ENCODE results near the gene REM1.
"Not testable (repeated sequence)": the region's sequence is repeated elsewhere in the genome, so short reads cannot be mapped to it uniquely, and the experiment has no call there.

The REM1 gene

GRCh38 chr20:31474758-31475427, at the start of gene REM1, which contains the start of gene DEFB124:
REM1 (plus strand) TSS chr20:31475288; CDS start chr20:31476446, 1,158 bp downstream.
DEFB124 (minus strand) TSS chr20:31475127; CDS start chr20:31473013, 2,114 bp downstream.
- DNase-seq, result no peak

DNA sequence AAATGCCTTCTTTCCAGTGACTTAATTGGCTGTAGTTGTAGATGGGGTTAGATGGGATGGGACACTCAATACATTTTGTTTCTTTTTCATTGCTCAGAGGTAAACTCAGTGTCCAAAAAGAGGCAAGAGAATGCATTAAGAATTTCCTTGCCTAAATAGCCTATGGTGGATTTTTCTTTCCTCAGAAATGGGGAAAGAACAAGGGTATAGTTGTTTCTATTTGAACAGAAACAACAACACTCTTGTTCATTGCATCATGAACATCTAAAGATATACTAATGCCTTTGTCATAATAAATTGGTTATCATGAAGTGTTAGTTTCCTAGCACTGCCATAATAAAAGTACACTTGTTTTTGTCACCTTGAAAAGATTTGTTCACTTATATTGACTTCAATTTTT, 49.3 kb upstream of the REM1 start:
- no peak for DNase-seq

- DNase-seq, result not testable (repeated sequence)
These were observed 48.1 kb upstream of the REM1 start for GRCh38 chr20:31426891-31427551.

GRCh38 chr20:31427576-31427975, 47.5 kb upstream of the REM1 start:
- DNase-seq, result not testable (repeated sequence)

- no peak for DNase-seq
These were observed 44.4 kb upstream of the REM1 start for GRCh38 chr20:31430568-31431115.

- no peak for DNase-seq
These were observed 35.0 kb upstream of the REM1 start, which contains the start of gene DEFB123 for GRCh38 chr20:31440012-31440659. DEFB123 (plus strand) TSS chr20:31440632; CDS start chr20:31440699, 67 bp downstream.

GRCh38 chr20:31446084-31446819, 28.8 kb upstream of the REM1 start:
- no peak for DNase-seq

- no peak for DNase-seq
These were observed 25.3 kb upstream of the REM1 start for GRCh38 chr20:31449511-31450414.

DNA sequence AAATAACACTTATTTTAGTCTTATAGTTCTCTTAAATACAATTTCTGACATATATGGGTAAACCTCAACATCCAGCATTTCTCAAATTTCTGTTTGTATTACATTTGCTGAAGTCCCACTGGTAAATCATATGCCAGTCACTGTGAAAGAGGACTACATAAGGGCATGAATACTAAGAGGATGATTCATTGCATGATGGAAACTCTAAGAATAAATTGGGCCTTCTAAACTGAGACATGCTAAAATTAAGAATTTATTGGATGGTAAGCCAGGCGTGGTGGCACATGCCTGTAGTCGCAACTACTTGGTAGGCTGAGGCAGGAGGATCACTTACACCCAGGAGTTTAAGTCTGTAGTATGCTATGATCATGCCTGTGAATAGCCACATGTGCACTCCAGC, 22.5 kb upstream of the REM1 start:
- DNase-seq, result no peak

DNA sequence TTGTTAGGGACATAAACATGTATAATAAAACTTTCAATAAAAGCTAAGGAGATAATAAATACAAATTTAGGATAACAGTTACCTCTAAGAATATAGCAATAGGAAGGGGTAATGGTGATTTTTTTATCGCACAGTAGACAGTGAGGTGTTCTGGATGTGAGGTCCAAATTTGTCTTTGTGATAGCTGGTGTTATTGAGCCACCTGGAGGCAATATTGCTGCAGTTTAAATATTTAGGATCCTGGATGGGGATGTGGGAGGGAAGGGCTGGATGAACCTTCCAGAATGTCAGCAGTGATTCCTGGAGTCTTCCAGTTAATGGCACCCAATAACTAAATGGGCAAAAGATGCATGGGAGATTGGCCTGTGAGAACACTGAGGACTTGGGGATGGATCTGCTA, 20.7 kb upstream of the REM1 start:
- no peak for DNase-seq

- not testable (repeated sequence) for DNase-seq
These were observed 4.1 kb upstream of the REM1 start for GRCh38 chr20:31470946-31471345.

DNA sequence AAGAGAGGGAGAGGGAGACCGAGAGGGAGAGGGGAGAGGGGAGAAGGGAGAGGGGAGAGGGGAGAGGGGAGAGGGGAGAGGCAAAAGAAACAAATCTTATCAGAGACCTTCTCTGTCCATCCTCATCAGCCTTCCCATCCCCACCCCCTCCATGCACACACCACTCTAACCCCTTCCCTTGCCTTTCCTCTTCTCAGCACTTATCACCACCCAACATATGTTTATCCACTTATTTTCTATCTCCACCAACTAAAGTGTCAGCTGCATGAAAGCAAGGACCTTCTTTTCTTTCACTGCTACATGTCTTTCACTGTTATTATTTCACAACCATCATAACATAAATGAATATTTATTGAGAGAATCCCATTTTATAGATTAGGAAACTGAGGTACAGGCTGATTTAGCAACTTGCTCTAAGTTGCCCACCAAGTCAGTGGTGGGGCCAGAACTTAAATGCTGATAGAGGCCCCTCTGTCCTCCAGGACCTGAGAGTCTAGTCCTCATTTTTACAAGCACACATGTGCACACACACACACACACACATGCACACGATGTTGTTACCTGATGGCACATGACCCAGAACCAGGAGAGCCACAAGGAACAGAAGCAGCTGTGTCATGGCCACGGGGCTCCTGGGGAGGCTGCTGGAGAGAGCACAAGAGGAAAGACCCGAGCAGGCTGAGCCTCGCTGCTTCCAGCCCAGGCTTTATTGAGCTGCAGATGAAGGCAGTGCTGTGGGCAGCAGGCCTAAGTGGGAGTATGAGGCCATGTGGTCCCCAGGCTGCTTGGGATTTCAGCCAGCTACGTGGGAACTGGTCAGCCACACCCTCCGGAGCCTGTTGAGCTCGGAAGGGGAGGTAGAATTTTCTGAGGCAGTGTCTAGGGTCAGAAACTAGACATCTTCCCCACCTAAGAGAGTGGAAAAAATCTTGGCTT, 2.4 kb upstream of the REM1 start:
- no peak for DNase-seq

- no peak for DNase-seq
These were observed 1.6 kb upstream of the REM1 start for GRCh38 chr20:31473331-31474096.

DNA sequence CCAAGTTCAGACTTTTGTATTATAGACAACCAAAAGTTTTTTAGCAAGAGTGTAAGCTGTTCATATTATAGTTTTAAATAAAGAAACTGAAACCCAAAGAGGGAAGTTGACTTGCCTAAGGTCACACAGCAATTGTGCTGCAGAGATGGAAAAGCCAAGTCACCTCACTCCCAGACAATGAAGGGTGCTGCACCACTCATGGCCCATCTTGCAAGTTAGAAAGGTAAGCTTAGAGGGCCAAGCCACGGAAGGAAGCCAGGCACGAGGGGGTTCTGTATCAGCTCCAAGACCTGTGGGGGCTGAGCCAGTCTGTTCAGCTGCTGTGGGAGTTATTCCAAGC, 1.0 kb upstream of the REM1 start:
- peak; percentile 72 for DNase-seq

- DNase-seq, result no peak
These were observed 595 bp downstream of the REM1 start for GRCh38 chr20:31475472-31476293.

GRCh38 chr20:31476294-31476585, 1.2 kb downstream of the REM1 start:
- DNase-seq, result no peak

DNA sequence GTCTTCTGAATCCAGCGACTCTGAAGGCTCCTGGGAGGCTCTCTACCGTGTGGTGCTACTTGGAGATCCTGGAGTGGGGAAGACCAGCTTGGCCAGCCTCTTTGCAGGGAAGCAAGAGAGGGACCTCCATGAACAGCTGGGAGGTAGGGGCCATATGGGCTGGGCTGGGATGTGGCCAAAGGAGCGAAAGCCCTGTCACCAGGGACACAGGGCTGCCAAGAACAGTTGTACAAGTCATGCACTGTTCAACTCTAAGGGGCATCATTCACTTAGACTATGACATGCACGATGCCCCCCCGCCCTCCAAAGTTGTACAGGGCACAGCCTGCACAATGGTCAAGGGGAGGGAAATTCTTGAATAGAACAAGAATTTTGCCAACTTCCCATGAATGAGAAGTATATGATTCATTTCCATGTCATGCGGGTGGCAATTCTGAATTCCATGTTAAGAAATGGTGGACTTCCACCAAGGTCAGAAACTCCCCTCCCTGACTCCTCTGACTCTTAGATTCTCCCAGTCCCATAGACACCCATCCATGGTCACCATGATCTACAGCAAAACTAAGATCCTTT, 1.6 kb downstream of the REM1 start:
- peak; percentile 26 for DNase-seq

DNA sequence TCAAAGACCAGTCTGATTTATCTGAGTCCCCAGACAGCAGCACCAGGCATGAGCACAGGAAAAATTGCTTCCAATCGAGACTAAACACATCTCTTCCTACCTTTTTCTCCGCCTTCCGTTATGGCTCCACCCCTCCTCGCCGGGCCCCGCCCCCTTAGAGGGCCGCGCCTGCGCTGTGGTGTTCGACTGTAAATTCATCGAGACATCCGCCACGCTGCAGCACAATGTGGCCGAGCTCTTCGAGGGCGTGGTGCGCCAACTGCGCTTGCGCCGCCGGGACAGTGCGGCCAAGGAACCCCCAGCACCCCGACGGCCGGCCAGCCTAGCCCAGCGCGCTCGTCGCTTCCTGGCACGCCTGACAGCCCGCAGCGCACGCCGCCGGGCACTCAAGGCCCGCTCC, 8.9 kb downstream of the REM1 start:
- DNase-seq, result no peak

All from inflammatory macrophage treated with lipopolysaccharide for 4 hours (primary cell).